ENCODE results near the gene INPP5A.

The INPP5A gene

GRCh38 chr10:132802694-132803320 lies 265.2 kb downstream of the INPP5A start:
- no peak for DNase-seq (ENCODE audit: low spot score)

DNA sequence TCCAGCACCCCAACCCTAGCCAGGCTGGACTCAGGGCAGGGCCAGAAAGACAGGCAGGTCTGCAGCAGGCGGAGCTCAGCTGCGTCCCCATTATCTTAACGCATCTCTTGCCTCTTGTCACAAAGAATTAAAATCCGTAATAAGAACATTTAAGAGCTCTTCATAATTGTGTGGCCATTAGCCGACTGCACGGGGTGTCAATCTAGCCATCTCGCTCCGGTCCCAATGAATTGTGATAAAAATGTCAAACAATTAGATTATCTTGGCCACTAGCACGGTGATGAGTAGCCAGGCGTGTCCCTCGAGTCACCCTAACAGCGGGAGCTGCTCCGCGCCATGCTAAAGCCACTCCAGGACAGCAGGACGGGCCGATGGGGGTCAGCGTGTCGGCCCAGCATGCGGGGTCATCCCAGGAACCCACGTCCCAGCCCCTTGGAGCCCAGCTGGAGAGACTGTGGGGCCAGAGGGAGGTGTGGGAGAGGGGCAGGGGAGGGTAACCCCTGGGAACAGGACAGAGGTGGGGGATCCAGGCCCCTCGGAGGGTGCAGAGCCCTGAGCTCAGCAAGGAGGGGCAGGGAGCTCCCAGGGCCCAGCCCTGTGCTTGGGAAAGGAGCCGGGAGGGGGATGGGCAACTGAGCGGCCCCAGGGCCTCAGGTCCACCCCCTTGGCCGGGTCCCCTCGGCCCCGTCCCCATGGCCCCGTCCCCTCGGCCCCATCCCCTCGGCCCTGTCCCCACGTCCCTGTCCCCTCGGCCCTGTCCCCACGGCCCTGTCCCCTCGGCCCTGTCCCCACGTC lies 266.0 kb downstream of the INPP5A start:
- no peak for DNase-seq (ENCODE audit: low spot score)

DNA sequence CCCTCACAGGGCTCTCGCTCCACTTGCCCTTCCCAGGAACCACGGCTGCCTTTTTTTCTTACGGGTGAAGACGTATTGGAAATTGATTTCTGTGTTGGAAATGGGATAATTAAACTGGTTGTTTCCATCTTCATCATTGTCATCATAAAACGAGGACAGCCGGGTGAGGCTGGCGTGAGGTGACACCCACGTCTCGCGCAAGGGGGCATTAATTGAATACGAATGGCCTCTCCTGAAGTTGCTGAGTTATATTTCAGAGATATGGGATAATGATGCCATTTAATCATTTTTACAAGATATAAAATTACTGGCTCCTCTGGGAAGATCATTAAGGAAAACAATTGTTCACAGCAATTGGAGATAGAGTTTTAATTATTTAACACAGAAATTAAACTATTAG lies 266.7 kb downstream of the INPP5A start:
- DNase-seq (ENCODE audit: low spot score) = no peak

GRCh38 chr10:132804785-132805426 lies 267.3 kb downstream of the INPP5A start:
- DNase-seq (ENCODE audit: low spot score) = no peak

DNA sequence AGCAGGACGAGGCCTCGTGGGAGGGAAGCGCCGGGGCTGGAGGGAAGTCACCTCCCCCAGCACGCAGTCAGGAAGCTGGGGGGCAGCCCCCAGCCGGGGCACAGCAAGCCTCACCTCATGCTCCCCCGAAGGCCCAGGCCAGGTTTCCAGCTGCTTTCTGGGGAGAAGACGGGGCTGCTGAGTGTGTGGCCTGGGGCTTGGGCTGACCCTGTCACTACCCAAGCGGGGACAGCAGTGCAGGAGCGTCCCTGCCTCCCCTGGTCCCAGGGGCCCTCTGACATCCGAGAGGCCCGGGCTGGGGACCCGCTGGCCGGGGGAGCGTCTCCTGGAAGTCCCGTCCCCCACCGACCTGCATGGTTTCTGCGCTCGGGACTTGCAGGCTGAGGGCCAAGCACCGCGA lies 268.0 kb downstream of the INPP5A start:
- no peak for DNase-seq (ENCODE audit: low spot score)

DNA sequence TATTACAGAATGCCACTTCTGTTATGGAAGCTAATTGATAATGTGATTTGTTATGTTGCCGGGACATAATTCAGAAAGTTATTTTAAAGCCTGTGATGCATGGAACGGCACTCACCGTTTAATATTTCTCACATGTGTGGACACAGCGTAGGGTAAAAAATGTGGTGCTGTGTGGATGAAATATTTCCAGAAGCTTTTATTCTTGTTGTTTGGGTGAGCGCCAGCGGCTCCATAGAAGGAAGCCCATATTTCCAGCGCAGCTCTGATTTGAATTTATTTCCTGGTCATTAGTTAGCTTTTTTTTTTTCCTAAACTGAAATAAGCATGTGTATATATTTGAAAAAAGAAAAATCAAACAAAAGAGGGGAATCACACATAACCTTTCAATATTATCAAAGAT lies 268.5 kb downstream of the INPP5A start:
- no peak for DNase-seq (ENCODE audit: low spot score)

DNA sequence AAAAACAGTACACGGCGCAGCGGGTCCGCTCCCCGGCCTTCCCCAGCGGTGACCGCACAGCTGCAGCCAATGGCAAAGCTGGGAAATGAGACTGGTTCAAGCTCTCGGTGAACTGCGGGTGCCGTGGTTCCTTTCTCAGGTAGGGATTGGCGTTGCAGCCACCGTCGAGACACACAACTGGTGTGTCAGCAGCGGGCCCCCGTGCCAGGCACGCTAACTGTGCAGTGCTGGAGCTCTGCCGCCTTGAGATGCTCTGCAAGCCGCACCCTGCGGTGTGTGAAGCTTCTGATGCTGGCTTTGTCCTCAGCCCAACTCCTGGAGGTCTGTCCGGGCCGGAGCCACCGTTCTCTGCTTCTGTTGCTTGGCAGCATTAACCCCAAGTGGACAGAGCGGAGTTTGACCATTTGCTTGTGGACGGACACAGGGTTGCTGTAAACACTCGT lies 269.0 kb downstream of the INPP5A start:
- DNase-seq (ENCODE audit: low spot score) = no peak

DNA sequence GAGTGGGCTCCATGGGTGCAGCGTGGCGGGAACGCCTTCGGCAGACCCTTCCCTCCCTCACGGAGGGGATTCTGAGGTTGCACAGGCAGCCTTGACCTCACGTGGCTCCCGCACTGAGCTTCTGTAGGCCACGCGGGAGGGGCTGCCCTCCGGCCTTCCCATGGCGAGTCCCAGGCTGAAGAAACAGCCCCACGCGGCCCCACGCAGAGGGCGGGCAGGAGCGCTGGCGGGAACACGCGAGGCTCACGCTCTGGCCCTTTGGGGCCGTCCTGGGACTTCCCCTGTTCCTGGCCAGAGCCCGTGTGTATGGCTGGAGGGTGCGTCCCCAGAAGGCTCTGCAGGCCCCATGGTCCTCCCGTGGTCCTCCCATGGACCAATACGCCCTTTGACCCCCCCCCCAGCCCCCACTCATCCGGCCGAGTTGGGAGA lies 270.0 kb downstream of the INPP5A start:
- DNase-seq (ENCODE audit: low spot score) = no peak

GRCh38 chr10:132808383-132809231 lies 271.0 kb downstream of the INPP5A start:
- no peak for DNase-seq (ENCODE audit: low spot score)

DNA sequence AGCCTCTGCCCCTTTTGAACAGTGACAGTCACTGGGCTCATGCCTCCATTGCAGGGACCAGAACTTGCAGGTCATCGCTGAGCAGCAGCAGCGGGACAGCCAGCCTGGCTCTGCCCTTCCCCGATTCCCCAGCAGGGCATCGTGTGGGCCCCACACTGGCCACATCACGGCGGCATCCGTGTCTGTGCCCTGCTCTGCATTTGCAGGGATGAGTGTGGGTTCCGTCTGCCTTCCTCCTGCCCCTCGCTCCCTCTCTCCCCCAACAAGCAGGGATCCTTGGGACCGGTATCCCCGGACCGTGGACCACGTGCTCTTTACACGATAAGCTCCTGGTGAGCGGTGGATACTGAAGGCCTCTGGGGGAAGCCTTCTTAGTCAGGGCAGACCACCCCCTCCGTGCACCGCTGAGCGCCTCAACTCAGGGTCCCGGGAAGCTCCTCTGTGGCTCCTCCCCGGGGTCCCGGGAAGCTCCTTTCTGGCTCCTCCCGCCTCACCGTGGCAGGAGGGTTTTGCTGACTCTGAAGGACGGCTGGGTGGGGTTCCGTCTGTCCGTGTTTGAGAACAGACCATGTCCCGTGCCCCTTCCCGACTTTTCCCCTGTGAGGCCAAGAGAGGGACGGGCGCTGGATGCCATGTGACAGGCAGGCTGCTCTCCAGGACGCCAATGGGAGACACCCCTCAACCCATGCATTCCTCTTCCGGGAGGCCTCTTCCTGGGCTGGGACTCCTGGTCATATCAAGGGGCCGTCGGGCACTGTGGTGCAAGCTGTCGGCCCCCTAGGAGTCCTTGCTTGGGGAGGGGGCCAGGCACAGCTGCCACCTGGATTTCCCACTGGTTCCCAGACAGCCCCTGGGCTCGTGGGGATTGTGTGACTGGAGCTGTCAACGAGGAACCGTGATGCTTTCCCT lies 271.9 kb downstream of the INPP5A start:
- DNase-seq (ENCODE audit: low spot score) = no peak

DNA sequence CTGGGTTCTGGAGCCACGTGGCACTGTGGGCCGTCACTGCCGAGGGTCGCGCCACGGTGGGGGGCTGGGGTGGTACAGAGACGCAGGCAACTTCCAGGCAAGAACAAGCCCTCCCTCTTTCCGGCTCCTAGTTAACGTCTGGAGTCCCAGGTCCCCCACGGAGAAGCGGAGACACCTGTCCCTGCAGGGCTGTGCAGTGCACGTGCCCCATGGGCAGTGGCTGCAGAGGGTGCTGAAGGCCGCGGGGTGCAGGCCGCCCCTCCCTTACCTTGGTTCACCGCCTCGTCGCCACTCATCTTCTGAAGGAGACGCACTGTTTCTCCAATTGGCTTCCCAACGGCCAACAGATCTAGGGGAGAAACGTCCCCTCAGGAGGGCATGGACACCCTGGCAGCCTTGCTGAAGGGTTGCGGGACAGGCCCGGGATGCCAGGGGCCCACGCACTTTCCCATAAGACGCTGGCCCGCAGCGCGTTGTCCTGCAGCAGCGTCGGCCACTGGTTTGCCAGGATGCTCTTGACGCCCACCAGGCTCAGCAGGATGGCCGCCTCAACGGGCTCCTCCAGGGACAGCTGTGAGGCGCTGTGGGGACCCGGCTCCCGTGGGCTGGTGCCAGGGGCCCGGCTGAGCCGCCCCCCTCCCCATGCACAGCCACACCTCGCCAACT lies 272.7 kb downstream of the INPP5A start:
- no peak for DNase-seq (ENCODE audit: low spot score)

DNA sequence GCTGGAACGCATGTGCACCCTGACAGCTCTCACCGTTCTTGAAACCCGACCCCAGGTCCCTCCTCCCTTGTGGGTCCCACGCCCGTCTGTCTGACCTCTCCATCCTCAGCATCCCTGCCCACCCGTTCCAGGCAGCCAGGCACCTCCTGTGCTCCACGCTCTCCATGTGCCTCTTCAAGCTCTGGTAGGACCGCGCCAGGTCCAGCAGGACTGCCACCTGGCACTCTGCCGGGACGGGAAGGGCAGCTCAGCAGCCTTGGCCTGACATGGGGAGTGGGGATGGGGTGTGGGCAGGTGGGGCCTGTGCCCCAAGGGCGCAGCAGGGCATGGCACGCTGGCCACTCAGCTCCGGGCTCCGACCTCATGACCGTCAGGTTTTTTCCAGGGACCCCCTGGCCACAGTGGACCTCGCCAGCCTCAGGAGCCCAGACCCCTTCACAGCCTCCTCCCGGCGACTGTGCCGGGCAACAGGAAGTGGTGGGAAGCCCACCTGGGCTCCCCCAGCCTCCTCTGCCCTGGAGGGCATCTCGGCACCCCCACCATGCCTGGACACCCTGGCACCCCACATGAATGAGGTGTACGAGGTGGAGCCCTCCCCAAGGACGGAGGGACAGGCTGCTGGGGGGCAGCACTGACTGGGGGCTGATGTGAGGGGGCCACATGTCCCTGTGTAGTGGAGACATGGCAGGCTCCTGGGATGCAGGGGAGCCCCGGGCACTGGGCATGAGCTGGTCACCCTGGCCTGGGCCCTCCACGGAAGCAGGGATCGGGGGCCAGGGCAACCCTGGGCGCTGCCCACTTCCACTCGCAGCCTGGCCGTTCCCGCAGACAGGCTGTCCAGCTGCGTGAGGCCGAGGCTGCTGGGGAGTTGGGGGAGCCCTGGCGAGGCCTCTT lies 273.5 kb downstream of the INPP5A start:
- DNase-seq (ENCODE audit: low spot score) = no peak

GRCh38 chr10:132811891-132812481 lies 274.4 kb downstream of the INPP5A start:
- DNase-seq (ENCODE audit: low spot score) = no peak

DNA sequence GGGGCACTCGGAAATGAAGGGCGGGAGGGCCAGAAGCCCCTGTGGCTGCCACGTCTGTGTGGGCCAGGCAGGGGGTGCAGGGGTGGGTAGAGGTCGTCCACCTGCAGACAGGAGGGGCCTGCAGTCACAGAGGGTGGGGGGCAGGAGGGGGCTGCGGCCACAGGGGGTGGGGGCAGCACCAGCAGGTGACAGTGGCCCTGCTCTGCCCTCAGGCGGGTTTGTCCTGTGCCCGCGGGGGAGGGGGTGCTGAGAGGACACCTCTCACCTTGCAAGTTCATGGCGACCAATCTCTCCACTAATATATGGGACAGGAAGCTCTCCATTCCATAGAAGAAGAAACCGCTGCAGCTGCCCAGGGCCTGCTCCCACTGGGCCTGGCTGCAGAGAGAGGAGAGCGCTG lies 274.9 kb downstream of the INPP5A start:
- peak; percentile 2 for DNase-seq (ENCODE audit: low spot score)

- no peak for DNase-seq (ENCODE audit: low spot score)
Observed at GRCh38 chr10:132813001-132813401, 275.4 kb downstream of the INPP5A start.

DNA sequence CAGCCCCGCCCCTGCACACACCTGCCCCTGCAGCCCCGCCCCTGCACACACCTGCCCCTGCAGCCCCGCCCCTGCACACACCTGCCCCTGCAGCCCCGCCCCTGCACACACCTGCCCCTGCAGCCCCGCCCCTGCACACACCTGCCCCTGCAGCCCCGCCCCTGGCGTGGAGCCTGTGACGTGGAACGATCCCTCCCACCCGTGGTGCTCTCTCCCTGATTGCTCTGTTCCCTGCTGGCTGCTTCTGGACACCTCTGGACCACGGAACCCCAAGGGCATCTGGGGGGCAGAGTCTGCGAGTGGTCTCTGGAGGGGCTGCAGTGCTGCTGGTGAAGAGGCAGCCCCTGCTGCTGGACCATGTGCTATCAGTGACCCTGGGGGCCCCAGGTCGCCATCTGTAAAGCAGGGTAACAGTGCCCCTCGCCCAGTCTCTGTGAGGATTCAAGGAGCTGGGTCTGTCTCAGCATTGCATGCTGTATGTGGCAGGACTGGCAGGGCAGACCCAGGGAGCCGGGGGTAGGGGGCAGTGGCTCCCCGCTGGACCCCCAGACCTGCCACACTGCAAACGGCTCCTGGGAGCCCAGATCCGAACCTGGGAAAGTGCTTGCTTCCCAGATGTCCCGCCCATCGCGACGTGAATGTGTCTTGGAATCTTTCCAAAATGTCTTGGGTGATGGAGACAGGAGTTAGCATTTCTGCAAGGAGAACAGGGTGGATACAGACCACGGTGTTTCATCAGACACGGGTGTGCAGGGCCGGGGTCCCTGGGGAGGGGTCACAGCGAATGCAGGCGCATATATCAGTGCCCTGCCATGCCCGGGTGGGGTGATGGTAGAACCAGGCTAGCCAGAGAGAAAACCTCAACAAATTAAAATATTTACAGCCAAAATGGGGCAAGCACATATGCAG lies 276.2 kb downstream of the INPP5A start:
- no peak for DNase-seq (ENCODE audit: low spot score)

- DNase-seq (ENCODE audit: low spot score) = no peak
Observed at GRCh38 chr10:132814469-132814856, 276.9 kb downstream of the INPP5A start.

Data from SW480 (cell line).